Spleen (tissue), 11 donors: ENCODE data around the gene MSRB2. TPM values are rescaled to one million over a fixed set of nuclear protein-coding genes. Genes with fewer than 3 reads are reported as not detected.
"Not testable (repeated sequence)": the region's sequence is repeated elsewhere in the genome, so short reads cannot be mapped to it uniquely, and the experiment has no call there.

Source experiments
- DNase-seq: peaks from one replicate; pipeline ENCODE4 v3.0.0-alpha.2; 2020
- H3K27ac ChIP-seq, 8 donors: fragments of 200-600 bp; sonication (generic) in 7 of 8; 1 replicate in 4 of 8; 2 replicates in 4 of 8; pipeline versions ENCODE4 v1.5.0 to v1.8.0; 2016 to 2021; ENCODE audit warnings: inconsistent platforms in 4 of 8, mild to moderate bottlenecking in 4 of 8, moderate library complexity in 1 of 8
- H3K27me3 ChIP-seq, 7 donors: fragments of 200-600 bp; sonication (generic) in 6 of 7; replicated peaks in 1 of 7; 1 replicate in 4 of 7; 2 replicates in 3 of 7; pipeline versions ENCODE4 v1.5.0 to v1.8.0; 2016 to 2021; ENCODE audit warnings: inconsistent platforms in 3 of 7, mild to moderate bottlenecking in 1 of 7
- H3K36me3 ChIP-seq, 6 donors: fragments of 200-600 bp; sonication (generic) in 5 of 6; 1 replicate in 4 of 6; 2 replicates in 2 of 6; pipeline versions ENCODE4 v1.5.0 to v1.8.0; 2016 to 2021; ENCODE audit warnings: inconsistent platforms in 2 of 6
- H3K4me1 ChIP-seq, 6 donors: fragments of 200-600 bp; sonication (generic) in 5 of 6; 1 replicate in 3 of 6; 2 replicates in 3 of 6; pipeline versions ENCODE4 v1.5.0 to v1.8.0; 2016 to 2021; ENCODE audit warnings: inconsistent platforms in 3 of 6
- H3K4me3 ChIP-seq, 8 donors: fragments of 200-600 bp; sonication (generic) in 7 of 8; 1 replicate in 4 of 8; 2 replicates in 4 of 8; pipeline versions ENCODE4 v1.5.0 to v1.8.0; 2016 to 2021; ENCODE audit warnings: inconsistent platforms in 4 of 8, mild to moderate bottlenecking in 4 of 8, moderate library complexity in 2 of 8
- H3K9me3 ChIP-seq, 8 donors: fragments of 200-600 bp; sonication (generic) in 7 of 8; 1 replicate in 4 of 8; 2 replicates in 4 of 8; pipeline versions ENCODE4 v1.5.0 to v1.8.0; 2016 to 2021; ENCODE audit warnings: inconsistent platforms in 4 of 8
- POLR2A ChIP-seq, 3 donors: fragments of 450-650 bp; IDR thresholded peaks; one replicate each; pipeline ENCODE4 v1.5.1; 2017; ENCODE audit warnings: antibody characterized with exemption in 3 of 3, mild to moderate bottlenecking in 1 of 3
- POLR2AphosphoS5 ChIP-seq, 3 donors: sonication (generic); formaldehyde crosslinking; IDR thresholded peaks; one replicate each; pipeline ENCODE4 v1.5.1; 2017; ENCODE audit warnings: antibody characterized with exemption in 3 of 3
- WGBS, 5 donors: extraction: QIAGEN DNeasy Blood & Tissue Kit in 3 of 5; methylation state at CpG; one replicate each; pipeline versions ENCODE4 v1.1.5 to v1.1.7; 2013 to 2018; 5-methylcytosine and 5-hydroxymethylcytosine counted together
- intact Hi-C: fragments of 100-400 bp; cut with DNase I; formaldehyde crosslinking; loops from one replicate; pipeline ENCODE4 v1.15.0; 2023; ENCODE audit warnings: low total_unique reads
- polyA plus RNA-seq, 3 donors: library from polyadenylated mRNA; stranded (reverse); fragments of 200-250 nt; gene quantifications; one replicate each; pipeline ENCODE4 v1.2.1, GENCODE V29; 2013
- total RNA-seq, 7 donors: library from RNA; depleted of rRNA in 3 of 7; stranded (reverse); fragments of >200 nt in 3 of 7; fragmentation: NEBNext Ultra II Directional in 4 of 7; extraction: Animal tissue kit (Norgen Biotek cat#: 25700) in 4 of 7; gene quantifications; one replicate each; pipeline versions ENCODE4 v1.1.0 to v1.2.1, GENCODE V29; 2016 to 2021
- TF ChIP-seq, protein P1 (sequence below), 11 experiments: fragments of 200-600 bp in 7 of 11; fragments of 450-650 bp in 4 of 11; sonication (generic) in 4 of 11; IDR thresholded peaks in 8 of 11; conservative IDR thresholded peaks in 3 of 11; 1 replicate in 7 of 11; 2 replicates in 4 of 11; pipeline versions ENCODE4 v1.4.0 to v1.8.0; 2016 to 2021; ENCODE audit warnings: antibody characterized with exemption in 11 of 11, inconsistent platforms in 4 of 11, mild to moderate bottlenecking in 1 of 11
- donor health status: healthy with polysubstance abuse.
- donor health status: DM: no; HTN: no; CAD: no; lungs with moderate emphysema.
- donor health status: DM: no; HTN: no; CAD: no.
- donor health status: Bipolar disorder and iron deficiency.
- donor health status: healthy.
- donor health status: DM: no; HTN: no; CAD: no.
- donor health status: DM: yes; HTN: yes; CAD: no.

MSRB2 gene
- total and polyA plus RNA-seq, 10 donors = 12.2 to 29.4 (median 14.4) TPM

DNA sequence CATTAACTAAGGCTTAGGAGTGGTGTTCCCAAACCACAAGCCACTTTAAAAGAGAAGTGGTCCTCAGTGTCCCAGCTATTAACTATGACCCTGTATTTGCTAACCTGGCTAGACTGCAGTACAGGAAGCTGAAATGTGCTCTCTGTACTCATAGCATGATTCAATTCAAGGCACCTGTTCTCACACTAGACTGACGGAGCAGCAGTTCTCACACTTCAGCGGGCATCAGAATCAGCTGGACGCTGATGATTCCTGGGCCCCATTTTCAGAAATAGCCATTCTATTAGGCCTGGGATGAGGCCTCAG is 24.5 kb upstream of the MSRB2 start:
- H3K27me3 ChIP-seq = peaks cover 0 to under 1% (median 0%) of the 10 kb centered on the region in 7 donors
- H3K27ac ChIP-seq = peak overlapping the region in 1 of 8 donors; percentile 21
- no peaks in the 10 kb centered on the region for H3K9me3 ChIP-seq
- H3K4me3 ChIP-seq = no peak overlapping the region
- H3K36me3 ChIP-seq = no peaks in the 10 kb centered on the region
- 50 to 95% (median 73%) methylated on average over 3 of the region's 3 CpGs for WGBS, 5 donors
- peaks cover 0 to 26% (median 3%) of the 10 kb centered on the region in 6 donors for H3K4me1 ChIP-seq
- TF ChIP-seq, protein P1, sequence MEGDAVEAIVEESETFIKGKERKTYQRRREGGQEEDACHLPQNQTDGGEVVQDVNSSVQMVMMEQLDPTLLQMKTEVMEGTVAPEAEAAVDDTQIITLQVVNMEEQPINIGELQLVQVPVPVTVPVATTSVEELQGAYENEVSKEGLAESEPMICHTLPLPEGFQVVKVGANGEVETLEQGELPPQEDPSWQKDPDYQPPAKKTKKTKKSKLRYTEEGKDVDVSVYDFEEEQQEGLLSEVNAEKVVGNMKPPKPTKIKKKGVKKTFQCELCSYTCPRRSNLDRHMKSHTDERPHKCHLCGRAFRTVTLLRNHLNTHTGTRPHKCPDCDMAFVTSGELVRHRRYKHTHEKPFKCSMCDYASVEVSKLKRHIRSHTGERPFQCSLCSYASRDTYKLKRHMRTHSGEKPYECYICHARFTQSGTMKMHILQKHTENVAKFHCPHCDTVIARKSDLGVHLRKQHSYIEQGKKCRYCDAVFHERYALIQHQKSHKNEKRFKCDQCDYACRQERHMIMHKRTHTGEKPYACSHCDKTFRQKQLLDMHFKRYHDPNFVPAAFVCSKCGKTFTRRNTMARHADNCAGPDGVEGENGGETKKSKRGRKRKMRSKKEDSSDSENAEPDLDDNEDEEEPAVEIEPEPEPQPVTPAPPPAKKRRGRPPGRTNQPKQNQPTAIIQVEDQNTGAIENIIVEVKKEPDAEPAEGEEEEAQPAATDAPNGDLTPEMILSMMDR (IDR thresholded peaks at IDR 0.05 in 8 of 11, conservative IDR thresholded peaks at IDR 0.05 in 3 of 11) = no peak
- no peak for TF ChIP-seq POLR2AphosphoS5 (IDR thresholded peaks at IDR 0.05)
- TF ChIP-seq POLR2A (IDR thresholded peaks at IDR 0.05) = no peak
- DNase-seq = no peak
- intact Hi-C loops = no loop called here

DNA sequence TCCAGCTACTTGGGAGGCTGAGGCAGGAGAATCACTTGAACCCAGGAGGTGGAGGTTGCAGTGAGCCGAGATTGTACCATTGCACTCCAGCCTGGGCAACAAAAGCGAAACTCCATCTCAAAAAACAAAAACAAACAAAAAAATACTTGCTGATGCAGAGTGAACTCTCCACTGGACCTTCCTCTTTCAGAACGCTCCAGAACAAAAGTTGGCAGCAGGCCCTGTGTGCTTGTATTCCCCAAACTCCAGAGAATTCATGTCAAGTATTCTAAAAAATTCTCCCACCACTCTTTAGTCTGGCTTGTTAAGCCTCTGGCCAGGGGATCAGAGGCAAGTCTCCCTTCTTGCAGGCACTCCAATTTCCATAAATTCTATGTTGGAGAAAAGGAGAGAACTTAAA is 22.8 kb upstream of the MSRB2 start:
- H3K4me1 ChIP-seq = peaks cover 0 to 26% (median 3%) of the 10 kb centered on the region in 6 donors
- H3K9me3 ChIP-seq, H3K4me3 ChIP-seq, intact Hi-C loops, H3K36me3 ChIP-seq, DNase-seq: not testable (repeated sequence)
- H3K27me3 ChIP-seq = peaks cover 0 to 14% (median under 1%) of the 10 kb centered on the region in 7 donors
- H3K27ac ChIP-seq = peak overlapping the region in 5 of 8 donors; percentile 32 to 79 (median 74)
- WGBS, 5 donors = 58 to 70% (median 67%) methylated on average over 3 of the region's 3 CpGs

DNA sequence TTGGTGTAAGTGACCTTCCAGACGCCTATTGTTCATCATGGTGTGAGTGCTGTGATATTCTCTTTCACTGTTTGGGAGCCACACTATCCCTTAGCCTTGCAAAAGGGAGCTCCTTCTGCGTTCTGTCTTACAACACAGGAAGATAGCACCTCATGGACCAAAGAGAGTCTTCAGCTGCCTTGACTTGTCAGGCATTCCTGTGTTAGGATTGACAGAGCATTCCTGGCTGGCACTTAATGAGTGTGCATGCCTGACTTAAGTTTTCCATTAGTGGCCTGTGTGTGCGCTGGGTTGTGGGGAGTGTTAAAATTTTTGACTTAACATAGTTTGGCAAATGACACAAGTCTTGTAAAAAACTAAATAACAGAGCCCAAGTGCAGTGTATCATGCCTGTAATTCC is 21.9 kb upstream of the MSRB2 start:
- H3K27me3 ChIP-seq = peaks cover 0 to 17% (median 3%) of the 10 kb centered on the region in 7 donors
- H3K36me3 ChIP-seq = no peaks in the 10 kb centered on the region
- no peak overlapping the region for H3K4me3 ChIP-seq
- no peaks in the 10 kb centered on the region for H3K9me3 ChIP-seq
- TF ChIP-seq POLR2AphosphoS5 (IDR thresholded peaks at IDR 0.05) (no peak), POLR2A (IDR thresholded peaks at IDR 0.05) (no peak)
- TF ChIP-seq, protein P1 (IDR thresholded peaks at IDR 0.05 in 8 of 11, conservative IDR thresholded peaks at IDR 0.05 in 3 of 11) = no peak
- H3K4me1 ChIP-seq = peaks cover 0 to 19% (median 0%) of the 10 kb centered on the region in 6 donors
- H3K27ac ChIP-seq = peak overlapping the region in 1 of 8 donors; percentile 79
- whole genome bisulfite sequencing, 5 donors = 80 to 91% (median 85%) methylated on average over 3 of the region's 3 CpGs
- no peak for DNase-seq
- intact Hi-C loops = no loop called here

DNA sequence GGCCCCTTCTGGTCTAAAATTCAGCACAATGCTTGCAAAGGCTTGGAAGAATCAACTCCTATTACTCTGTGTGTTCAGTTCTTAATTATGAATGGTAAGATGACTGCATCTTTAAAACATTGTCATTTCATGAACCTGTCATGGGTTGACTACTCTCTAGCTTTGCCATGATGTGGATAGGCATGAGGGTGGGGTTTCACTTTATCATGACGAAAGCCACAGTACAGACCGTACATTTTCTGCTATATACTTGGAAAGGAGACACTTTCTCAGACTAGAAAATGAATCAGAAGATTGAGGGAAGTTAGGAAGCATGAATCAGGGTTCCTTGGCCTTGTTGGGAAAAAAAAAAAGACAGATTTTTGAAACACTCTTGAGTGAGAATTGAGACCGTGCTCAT is 19.7 kb upstream of the MSRB2 start:
- no peak for TF ChIP-seq POLR2AphosphoS5 (IDR thresholded peaks at IDR 0.05)
- TF ChIP-seq, protein P1 (IDR thresholded peaks at IDR 0.05 in 8 of 11, conservative IDR thresholded peaks at IDR 0.05 in 3 of 11) = no peak
- no peak for TF ChIP-seq POLR2A (IDR thresholded peaks at IDR 0.05)
- no peaks in the 10 kb centered on the region for H3K36me3 ChIP-seq
- 79 to 88% (median 82%) methylated on average over 3 of the region's 3 CpGs for WGBS, 5 donors
- H3K4me1 ChIP-seq = peaks cover 0 to 18% (median 0%) of the 10 kb centered on the region in 6 donors
- H3K27me3 ChIP-seq = peaks cover 0 to 38% (median 7%) of the 10 kb centered on the region in 7 donors
- H3K4me3 ChIP-seq = no peak overlapping the region
- no peaks in the 10 kb centered on the region for H3K9me3 ChIP-seq
- intact Hi-C loops = no loop called here
- H3K27ac ChIP-seq = no peak overlapping the region
- DNase-seq = no peak

DNA sequence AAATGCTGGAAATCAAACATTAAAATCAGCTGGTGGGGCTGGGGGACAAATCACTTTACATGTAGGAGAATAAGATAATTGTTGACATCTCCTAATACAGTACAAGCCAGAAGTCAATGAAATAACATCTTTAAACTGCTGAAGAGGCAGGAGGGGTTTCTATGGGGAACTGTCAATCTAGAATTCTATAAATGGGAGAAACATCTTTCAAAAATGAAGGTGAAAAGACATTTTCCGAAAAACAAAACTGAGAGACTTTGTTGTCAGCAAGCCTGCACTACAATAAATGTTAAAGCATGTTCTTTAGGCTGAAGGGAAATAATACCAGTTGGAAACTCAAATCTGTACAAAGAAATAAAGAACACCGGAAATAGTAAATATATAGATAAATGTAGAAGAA is 17.3 kb upstream of the MSRB2 start:
- no peak overlapping the region for H3K27ac ChIP-seq
- no peaks in the 10 kb centered on the region for H3K9me3 ChIP-seq
- peaks cover 0 to 57% (median 9%) of the 10 kb centered on the region in 7 donors for H3K27me3 ChIP-seq
- H3K4me1 ChIP-seq = peaks cover 0 to 4% (median 0%) of the 10 kb centered on the region in 6 donors
- WGBS, 5 donors = 84 to 94% (median 90%) methylated on average over 2 of the region's 2 CpGs
- H3K36me3 ChIP-seq = no peaks in the 10 kb centered on the region
- TF ChIP-seq, protein P1 (IDR thresholded peaks at IDR 0.05 in 8 of 11, conservative IDR thresholded peaks at IDR 0.05 in 3 of 11) = no peak
- TF ChIP-seq POLR2AphosphoS5 (IDR thresholded peaks at IDR 0.05) (no peak), POLR2A (IDR thresholded peaks at IDR 0.05) (no peak)
- intact Hi-C loops = no loop called here
- DNase-seq = no peak
- no peak overlapping the region for H3K4me3 ChIP-seq
